ENCODE data around the gene PCDHGA3. TPM values are rescaled to one million over a fixed set of nuclear protein-coding genes. Genes with fewer than 3 reads are reported as not detected.
"Not testable (repeated sequence)": the region's sequence is repeated elsewhere in the genome, so short reads cannot be mapped to it uniquely, and the experiment has no call there.

Gene PCDHGA3
- total RNA-seq, 2 donors from 2014 or later, result 4.3 TPM; not detected in 1

- 75 to 84% methylated on average over 27 of the region's 27 CpGs for WGBS, 2 experiments (ENCODE audit: insufficient coverage in 1 of 2, insufficient read length in 1 of 2)
- Mint-ChIP-seq H3K9me3 (peaks cover 23% of the 10 kb centered on the region), H3K4me1 (no peaks in the 10 kb centered on the region), H3K4me3 (peak overlapping the region; percentile 71), H3K27ac (peak overlapping the region; percentile 98), H3K36me3 (ENCODE audit: low read depth) (peaks cover 9% of the 10 kb centered on the region), H3K27me3 (ENCODE audit: insufficient read depth) (peaks cover 13% of the 10 kb centered on the region)
- Histone ChIP-seq H3K36me3 (ENCODE audit: control insufficient read depth, insufficient read depth, low read length) (no peaks in the 10 kb centered on the region), H3K27ac (ENCODE audit: low read depth, low read length) (no peak overlapping the region), H3K9ac (ENCODE audit: extremely low read depth, low read length, poor library complexity, severe bottlenecking) (peak overlapping the region; percentile 28), H3K27me3 (ENCODE audit: control insufficient read depth, insufficient read depth, low read length, poor library complexity, severe bottlenecking) (no peaks in the 10 kb centered on the region), H3K4me3 (ENCODE audit: low read length) (peak overlapping the region; percentile 61), H3K4me1 (ENCODE audit: control insufficient read depth, insufficient read depth, low read length) (no peaks in the 10 kb centered on the region), H3K9me3 (ENCODE audit: control insufficient read depth, low read length) (peaks cover 15% of the 10 kb centered on the region)
- DNase-seq, result peak; percentile 91
- peak; percentile 89 for TF ChIP-seq CTCF (conservative IDR thresholded peaks at IDR 0.05)
Measured at GRCh38 chr5:141326088-141326854, 17.4 kb upstream of the PCDHGA3 start.

DNA sequence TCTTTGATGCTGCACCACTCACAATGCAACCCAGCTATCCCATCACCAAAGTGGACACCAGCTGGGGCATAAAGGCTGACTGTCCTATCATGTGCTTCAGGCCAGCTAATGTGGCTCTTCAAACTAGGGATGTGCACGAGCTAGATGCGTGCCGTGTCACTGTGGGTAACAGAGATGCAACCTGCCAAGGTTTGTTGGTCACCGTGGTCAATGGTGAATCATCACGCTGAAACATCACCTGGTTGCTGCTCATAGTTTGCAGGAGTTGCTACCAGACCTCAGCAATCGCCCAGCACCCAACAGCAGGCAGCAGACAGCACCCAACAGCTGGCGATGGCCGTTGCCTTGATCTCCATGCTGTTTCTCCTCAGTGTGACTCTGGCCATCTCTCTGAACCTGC is 15.4 kb upstream of the PCDHGA3 start:
- Histone ChIP-seq H3K27ac (ENCODE audit: low read depth, low read length) (no peak overlapping the region), H3K9ac (ENCODE audit: extremely low read depth, low read length, poor library complexity, severe bottlenecking) (no peak overlapping the region), H3K27me3 (ENCODE audit: control insufficient read depth, insufficient read depth, low read length, poor library complexity, severe bottlenecking) (no peaks in the 10 kb centered on the region), H3K4me3 (ENCODE audit: low read length) (no peak overlapping the region), H3K36me3 (ENCODE audit: control insufficient read depth, insufficient read depth, low read length) (no peaks in the 10 kb centered on the region), H3K9me3 (ENCODE audit: control insufficient read depth, low read length) (peaks cover 7% of the 10 kb centered on the region), H3K4me1 (ENCODE audit: control insufficient read depth, insufficient read depth, low read length) (no peaks in the 10 kb centered on the region)
- Mint-ChIP-seq H3K9me3 (peaks cover 37% of the 10 kb centered on the region), H3K27me3 (ENCODE audit: insufficient read depth) (peaks cover 13% of the 10 kb centered on the region), H3K4me3 (no peak overlapping the region), H3K36me3 (ENCODE audit: low read depth) (peaks cover 14% of the 10 kb centered on the region), H3K27ac (no peak overlapping the region), H3K4me1 (no peaks in the 10 kb centered on the region)
- DNase-seq, result no peak
- 85 to 90% methylated on average over 6 to 8 of the region's 8 CpGs for WGBS, 2 experiments (ENCODE audit: insufficient coverage in 1 of 2, insufficient read length in 1 of 2)
- TF ChIP-seq CTCF (conservative IDR thresholded peaks at IDR 0.05), result no peak

DNA sequence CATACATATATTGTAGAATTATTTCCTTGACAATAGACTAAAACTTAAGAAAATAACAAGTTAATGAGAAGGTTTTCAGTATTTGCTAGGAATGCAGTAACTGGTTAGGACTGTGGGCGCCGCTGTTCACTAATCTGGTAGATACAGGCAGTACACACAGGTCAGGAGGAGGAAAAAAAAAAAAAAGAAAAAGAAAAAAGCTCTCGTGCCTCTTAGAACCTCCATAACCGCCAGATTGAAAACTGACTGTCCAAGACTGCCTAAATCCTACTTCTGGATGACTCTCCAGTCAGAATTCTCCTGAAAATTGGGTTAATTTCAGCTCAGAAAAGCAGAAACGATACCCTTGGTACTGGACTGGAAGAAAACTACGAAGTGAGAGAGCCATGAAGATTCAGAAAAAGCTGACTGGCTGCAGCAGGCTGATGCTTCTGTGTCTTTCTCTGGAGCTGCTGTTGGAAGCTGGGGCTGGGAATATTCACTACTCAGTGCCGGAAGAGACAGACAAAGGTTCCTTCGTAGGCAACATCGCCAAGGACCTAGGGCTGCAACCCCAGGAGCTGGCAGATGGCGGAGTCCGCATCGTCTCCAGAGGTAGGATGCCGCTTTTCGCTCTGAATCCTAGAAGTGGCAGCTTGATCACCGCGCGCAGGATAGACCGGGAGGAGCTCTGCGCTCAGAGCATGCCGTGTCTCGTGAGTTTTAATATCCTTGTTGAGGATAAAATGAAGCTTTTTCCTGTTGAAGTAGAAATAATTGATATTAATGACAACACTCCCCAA is 13.1 kb upstream of the PCDHGA3 start, which contains the start of gene PCDHGA1:
Gene PCDHGA1, plus strand, starts transcription at position 216 of the 782 bp plus-strand sequence.
- Histone ChIP-seq H3K4me3 (ENCODE audit: low read length) (no peak within 1 kb of the TSS), H3K9me3 (ENCODE audit: control insufficient read depth, low read length) (no peaks in the 10 kb centered on the region), H3K9ac (ENCODE audit: extremely low read depth, low read length, poor library complexity, severe bottlenecking) (no peak within 1 kb of the TSS), H3K4me1 (ENCODE audit: control insufficient read depth, insufficient read depth, low read length) (no peaks in the 10 kb centered on the region), H3K27me3 (ENCODE audit: control insufficient read depth, insufficient read depth, low read length, poor library complexity, severe bottlenecking) (no peaks in the 10 kb centered on the region), H3K27ac (ENCODE audit: low read depth, low read length) (no peak within 1 kb of the TSS), H3K36me3 (ENCODE audit: control insufficient read depth, insufficient read depth, low read length) (no peaks in the 10 kb centered on the region)
- peak; percentile 75 for TF ChIP-seq CTCF (conservative IDR thresholded peaks at IDR 0.05)
- Mint-ChIP-seq H3K9me3 (peaks cover 42% of the 10 kb centered on the region), H3K36me3 (ENCODE audit: low read depth) (peaks cover 14% of the 10 kb centered on the region), H3K27ac (no peak within 1 kb of the TSS), H3K4me3 (peak within 1 kb of the TSS; percentile 45), H3K27me3 (ENCODE audit: insufficient read depth) (peaks cover 13% of the 10 kb centered on the region), H3K4me1 (no peaks in the 10 kb centered on the region)
- 87 to 90% methylated on average over 19 to 21 of the region's 21 CpGs for WGBS, 2 experiments (ENCODE audit: insufficient coverage in 1 of 2, insufficient read length in 1 of 2)
- peak; percentile 69 for DNase-seq

GRCh38 chr5:141332571-141332970 is 11.1 kb upstream of the PCDHGA3 start:
- WGBS, 2 experiments (ENCODE audit: insufficient coverage in 1 of 2, insufficient read length in 1 of 2), result 91 to 97% methylated on average over 18 to 39 of the region's 39 CpGs
- H3K4me1 Mint-ChIP-seq; H3K9me3 ChIP-seq (ENCODE audit: control insufficient read depth, low read length); DNase-seq; H3K27ac Mint-ChIP-seq; H3K9ac ChIP-seq (ENCODE audit: extremely low read depth, low read length, poor library complexity, severe bottlenecking); H3K4me3 ChIP-seq (ENCODE audit: low read length); H3K4me3 Mint-ChIP-seq; H3K27me3 ChIP-seq (ENCODE audit: control insufficient read depth, insufficient read depth, low read length, poor library complexity, severe bottlenecking); H3K4me1 ChIP-seq (ENCODE audit: control insufficient read depth, insufficient read depth, low read length); H3K27ac ChIP-seq (ENCODE audit: low read depth, low read length); H3K36me3 ChIP-seq (ENCODE audit: control insufficient read depth, insufficient read depth, low read length): not testable (repeated sequence)
- H3K36me3 Mint-ChIP-seq (ENCODE audit: low read depth), result peaks cover 13% of the 10 kb centered on the region
- H3K9me3 Mint-ChIP-seq, result peaks cover 31% of the 10 kb centered on the region
- H3K27me3 Mint-ChIP-seq (ENCODE audit: insufficient read depth), result peaks cover 13% of the 10 kb centered on the region

Data from endodermal cell (in vitro differentiated cells).